Activated B cell treated with CpG ODN at 0.5 μM for 24 hours (primary cell): ENCODE data around the gene CYB561D1. TPM values are rescaled to one million over a fixed set of nuclear protein-coding genes. Genes with fewer than 3 reads are reported as not detected.
"Not testable (repeated sequence)": the region's sequence is repeated elsewhere in the genome, so short reads cannot be mapped to it uniquely, and the experiment has no call there.

Experiments
- ATAC-seq: fragments of 200-7000 bp; cut with Tn5 transposase; one replicate; pipeline ENCODE4 v1.10.0; 2021; ENCODE audit warnings: low read depth, mild to moderate bottlenecking, moderate library complexity
- CTCF ChIA-PET: fragments of 350-600 bp; sonication (Branson Sonifier 250); formaldehyde crosslinking; loops from one replicate; lab custom pipeline; 2021; ENCODE audit warnings: antibody characterized with exemption; lab: Charles Lee
- POLR2A ChIA-PET: fragments of 350-600 bp; sonication (Branson Sonifier 250); formaldehyde crosslinking; loops from one replicate; lab custom pipeline; 2021; ENCODE audit warnings: antibody characterized with exemption; lab: Charles Lee
- DNase-seq: peaks from one replicate; pipeline ENCODE4 v3.0.0; 2022
- H3K27ac Mint-ChIP-seq: one replicate; pipeline ENCODE4 v1.8.0; 2020; ENCODE audit warnings: mixed read lengths
- H3K27me3 Mint-ChIP-seq: one replicate; pipeline ENCODE4 v1.8.0; 2021; ENCODE audit warnings: mixed read lengths
- H3K36me3 Mint-ChIP-seq: one replicate; pipeline ENCODE4 v1.8.0; 2021; ENCODE audit warnings: low read depth, mixed read lengths
- H3K4me1 Mint-ChIP-seq: one replicate; pipeline ENCODE4 v1.8.0; 2021; ENCODE audit warnings: mixed read lengths
- H3K4me3 Mint-ChIP-seq: one replicate; pipeline ENCODE4 v1.8.0; 2020; ENCODE audit warnings: mild to moderate bottlenecking, mixed read lengths
- H3K9me3 Mint-ChIP-seq: one replicate; pipeline ENCODE4 v1.8.0; 2020; ENCODE audit warnings: mixed read lengths
- CTCF ChIP-seq: fragments of 200-600 bp; IDR thresholded peaks from one replicate; pipeline ENCODE4 v1.8.0; 2022; ENCODE audit warnings: antibody characterized with exemption, mild to moderate bottlenecking
- intact Hi-C: fragments of 100-400 bp; cut with micrococcal nuclease; formaldehyde crosslinking; loops from one replicate; pipeline ENCODE4 v1.15.1; 2024
- total RNA-seq: library from RNA; stranded (reverse); gene quantifications from 2 replicates; pipeline ENCODE4 v1.2.3, GENCODE V29; 2022

Gene CYB561D1
- total RNA-seq, 1 donor from 2014 or later: 18.1 TPM

DNA sequence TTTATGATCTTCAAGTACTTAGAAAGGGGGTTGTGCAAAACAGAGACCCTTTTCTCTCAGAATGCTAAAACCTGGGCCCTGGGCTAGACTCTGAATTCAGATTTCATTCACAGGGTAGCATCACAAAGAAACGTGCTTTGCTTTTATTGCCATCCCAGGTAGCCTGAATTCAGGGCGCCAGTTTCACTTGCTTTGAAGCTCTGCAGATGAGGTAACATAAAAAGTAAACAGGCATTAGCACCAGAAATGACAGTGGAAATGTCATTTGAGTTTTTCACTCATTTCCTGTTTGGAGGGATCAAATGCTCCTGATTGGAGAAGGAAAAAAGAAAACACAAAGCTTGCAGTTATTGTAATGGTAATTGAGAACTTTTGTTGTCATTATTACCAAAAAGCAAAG is 25.0 kb upstream of the CYB561D1 start:
- DNase-seq (no peak), ATAC-seq (no peak)
- peaks cover 56% of the 10 kb centered on the region for H3K27me3 Mint-ChIP-seq
- H3K4me1 Mint-ChIP-seq: peaks cover 5% of the 10 kb centered on the region
- intact Hi-C loops: loop anchor here (5.0 kb wide), 1 partner anchor 42 kb away; the partner anchor contains the start of gene PSMA5
- no peak overlapping the region for H3K27ac Mint-ChIP-seq
- H3K36me3 Mint-ChIP-seq: no peaks in the 10 kb centered on the region
- TF ChIP-seq CTCF: no peak
- H3K4me3 Mint-ChIP-seq: no peak overlapping the region
- no peaks in the 10 kb centered on the region for H3K9me3 Mint-ChIP-seq
- ChIA-PET CTCF (no interaction called here), POLR2A (interaction anchor here (0.6 kb wide), 1 partner anchor 69 kb away, joined by 3 read pairs; no protein-coding TSS in a partner anchor)

GRCh38 chr1:109470245-109470644 is 23.6 kb upstream of the CYB561D1 start:
- DNase-seq (no peak), ATAC-seq (no peak)
- H3K36me3 Mint-ChIP-seq: no peaks in the 10 kb centered on the region
- intact Hi-C loops: no loop called here
- no peak overlapping the region for H3K4me3 Mint-ChIP-seq
- H3K27ac Mint-ChIP-seq: no peak overlapping the region
- POLR2A ChIA-PET: interaction anchor here (1.0 kb wide), 1 partner anchor 13 kb away, joined by 4 read pairs; no protein-coding TSS in a partner anchor
- CTCF ChIA-PET: no interaction called here
- peaks cover 5% of the 10 kb centered on the region for H3K4me1 Mint-ChIP-seq
- no peak for TF ChIP-seq CTCF
- no peaks in the 10 kb centered on the region for H3K9me3 Mint-ChIP-seq
- peaks cover 48% of the 10 kb centered on the region for H3K27me3 Mint-ChIP-seq

GRCh38 chr1:109472779-109473178 is 21.1 kb upstream of the CYB561D1 start:
- no peak overlapping the region for H3K27ac Mint-ChIP-seq
- DNase-seq: no peak
- H3K36me3 Mint-ChIP-seq: no peaks in the 10 kb centered on the region
- H3K4me3 Mint-ChIP-seq: no peak overlapping the region
- ChIA-PET POLR2A (interaction anchor here (1.5 kb wide), 1 partner anchor 11 kb away, joined by 4 read pairs; the partner anchor contains the start of gene ATXN7L2), CTCF (no interaction called here)
- no peaks in the 10 kb centered on the region for H3K9me3 Mint-ChIP-seq
- H3K27me3 Mint-ChIP-seq: peaks cover 50% of the 10 kb centered on the region
- no peaks in the 10 kb centered on the region for H3K4me1 Mint-ChIP-seq
- no peak for ATAC-seq
- intact Hi-C loops: no loop called here
- TF ChIP-seq CTCF: no peak

DNA sequence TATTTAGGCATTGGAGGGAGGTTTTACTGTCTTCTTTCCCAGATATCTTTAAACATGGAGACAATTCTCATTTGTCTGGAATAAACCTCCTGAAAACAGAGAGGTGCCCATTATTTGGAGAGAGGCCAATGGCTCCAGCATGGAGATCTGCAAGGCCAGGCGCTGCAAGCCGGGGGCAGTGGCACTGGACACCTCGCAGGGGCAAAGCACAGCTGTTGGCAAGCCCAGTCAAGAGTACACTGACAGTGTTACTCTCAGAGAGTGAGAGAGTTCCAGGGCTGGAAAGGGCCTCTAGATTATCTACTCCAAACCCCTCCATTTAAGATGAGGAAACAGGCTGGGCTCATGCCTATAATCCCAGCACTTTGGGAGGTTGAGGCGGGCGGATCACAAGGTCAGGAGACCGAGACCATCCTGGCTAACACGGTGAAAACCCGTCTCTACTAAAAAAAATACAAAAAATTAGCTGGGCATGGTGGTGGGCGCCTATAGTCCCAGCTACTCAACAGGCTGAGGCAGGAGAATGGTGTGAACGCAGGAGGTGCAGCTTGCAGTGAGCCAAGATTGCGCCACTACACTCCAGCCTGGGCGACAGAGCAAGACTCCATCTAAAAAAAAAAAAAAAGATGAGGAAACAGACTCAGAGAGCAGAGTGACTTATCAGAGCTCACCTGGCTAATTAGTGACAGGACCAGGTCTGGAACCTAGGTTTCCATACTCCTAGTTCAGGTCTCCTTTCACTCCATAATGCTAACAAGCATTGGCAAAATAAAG is 20.4 kb upstream of the CYB561D1 start:
- H3K4me1 Mint-ChIP-seq, H3K4me3 Mint-ChIP-seq, intact Hi-C loops, H3K36me3 Mint-ChIP-seq, H3K9me3 Mint-ChIP-seq, DNase-seq, ATAC-seq, H3K27ac Mint-ChIP-seq: not testable (repeated sequence)
- ChIA-PET CTCF (interaction anchor here (0.9 kb wide), 1 partner anchor 17 kb away, joined by 3 read pairs; no protein-coding TSS in a partner anchor), POLR2A (interaction anchor here (1.5 kb wide), 1 partner anchor 10 kb away, joined by 4 read pairs; the partner anchor contains the start of gene ATXN7L2)
- H3K27me3 Mint-ChIP-seq: peaks cover 46% of the 10 kb centered on the region

- Mint-ChIP-seq H3K27me3 (peaks cover 55% of the 10 kb centered on the region), H3K4me1 (no peaks in the 10 kb centered on the region), H3K9me3 (no peaks in the 10 kb centered on the region), H3K36me3 (no peaks in the 10 kb centered on the region), H3K4me3 (no peak overlapping the region), H3K27ac (no peak overlapping the region)
- ATAC-seq (no peak), DNase-seq (no peak)
- CTCF ChIA-PET: no interaction called here
- TF ChIP-seq CTCF: no peak
- intact Hi-C loops: no loop called here
- POLR2A ChIA-PET: no interaction called here
Measured at GRCh38 chr1:109474697-109475096, 19.2 kb upstream of the CYB561D1 start.
